H1 (cell line): Measurements from ENCODE around the gene ABLIM1. TPM values are rescaled to one million over a fixed set of nuclear protein-coding genes. Genes with fewer than 3 reads are reported as not detected.

ENCODE experiments used
- PHF8 ChIP-seq: fragments of 200-600 bp; sonication (generic); conservative IDR thresholded peaks from 2 replicates; pipeline ENCODE4 v1.7.1; 2012; ENCODE audit warnings: low read depth, mild to moderate bottlenecking, inconsistent platforms, low read length, moderate library complexity
- RAD21 ChIP-seq, 2 experiments: IDR thresholded peaks in 1 of 2; conservative IDR thresholded peaks in 1 of 2; 2 replicates each; pipeline ENCODE4 v1.6.1; 2011; ENCODE audit warnings: low read depth in 2 of 2, low read length in 2 of 2, improper control_type of control experiment in 1 of 2, inconsistent platforms in 1 of 2, mild to moderate bottlenecking in 1 of 2, moderate library complexity in 1 of 2
- SAP30 ChIP-seq: fragments of 300-600 bp; sonication (generic); IDR thresholded peaks from 2 replicates; pipeline ENCODE4 v1.7.1; 2012; ENCODE audit warnings: low read length, moderate library complexity, mild to moderate bottlenecking, inconsistent platforms; ENCODE audit not compliant: insufficient read depth, insufficient replicate concordance
- polyA plus RNA-seq, 7 experiments: library from polyadenylated mRNA; depleted of rRNA in 3 of 7; stranded (reverse) in 5 of 7; unstranded in 2 of 7; fragments of >200 nt in 5 of 7; fragments of 200-250 nt in 2 of 7; gene quantifications; 1 replicate in 5 of 7; 2 replicates in 1 of 7; 4 replicates in 1 of 7; pipeline versions ENCODE4 v1.2.1 to v1.2.3, GENCODE V29; 2011 to 2013; ENCODE audit warnings: missing spikeins in 2 of 7, mixed read lengths in 2 of 7
- total RNA-seq: library from RNA; stranded (reverse); fragmentation: NEBNext Ultra II Directional; extraction: Animal tissue kit (Norgen Biotek cat#: 25700); gene quantifications from 2 replicates; pipeline ENCODE4 v1.2.1, GENCODE V29; 2021
- TF ChIP-seq, protein P1 (sequence below): IDR thresholded peaks from 2 replicates; pipeline ENCODE4 v1.6.1; 2012; ENCODE audit warnings: low read length, inconsistent platforms

Gene ABLIM1
- total and polyA plus RNA-seq, 2 of the 8 experiments (the other 6 are each of a cell fraction or from before 2014, with no cell fraction given) = 51.2 to 51.7 TPM

DNA sequence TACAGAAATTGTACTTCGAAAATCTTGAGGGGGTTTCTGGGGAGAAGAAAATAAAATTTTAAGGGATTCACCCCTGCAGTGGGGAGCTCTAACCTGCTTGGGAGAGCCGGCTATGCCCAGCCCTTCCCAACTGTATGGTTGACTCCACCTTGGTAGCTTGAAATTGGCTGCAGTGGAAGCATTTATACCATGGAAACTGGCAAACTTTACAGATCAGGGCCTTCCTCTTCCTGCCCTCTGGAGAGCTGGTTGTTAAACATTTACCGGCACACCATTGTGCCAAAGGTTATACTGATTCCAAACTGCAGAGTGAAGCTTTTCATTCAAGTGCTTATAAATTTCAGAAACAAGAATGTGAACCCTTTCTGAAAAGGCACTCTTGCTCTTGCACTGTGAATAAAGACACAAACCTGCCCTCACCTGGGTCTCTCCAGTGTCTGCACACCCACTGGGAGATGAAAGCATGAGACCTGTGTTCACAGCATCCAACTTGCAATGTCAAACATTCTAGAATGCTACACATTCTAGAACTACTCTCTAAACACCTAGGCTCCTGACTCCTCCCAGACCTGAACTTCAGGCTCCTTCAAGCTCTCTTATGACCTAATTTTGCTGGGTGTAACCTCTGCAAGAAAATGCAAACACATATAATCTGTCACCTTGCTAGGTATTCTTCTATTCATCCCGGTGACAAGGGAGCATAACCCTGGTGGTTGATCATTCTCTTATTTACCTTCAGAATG is 44.7 kb downstream of the ABLIM1 start (continued):
- TF ChIP-seq, protein P1, sequence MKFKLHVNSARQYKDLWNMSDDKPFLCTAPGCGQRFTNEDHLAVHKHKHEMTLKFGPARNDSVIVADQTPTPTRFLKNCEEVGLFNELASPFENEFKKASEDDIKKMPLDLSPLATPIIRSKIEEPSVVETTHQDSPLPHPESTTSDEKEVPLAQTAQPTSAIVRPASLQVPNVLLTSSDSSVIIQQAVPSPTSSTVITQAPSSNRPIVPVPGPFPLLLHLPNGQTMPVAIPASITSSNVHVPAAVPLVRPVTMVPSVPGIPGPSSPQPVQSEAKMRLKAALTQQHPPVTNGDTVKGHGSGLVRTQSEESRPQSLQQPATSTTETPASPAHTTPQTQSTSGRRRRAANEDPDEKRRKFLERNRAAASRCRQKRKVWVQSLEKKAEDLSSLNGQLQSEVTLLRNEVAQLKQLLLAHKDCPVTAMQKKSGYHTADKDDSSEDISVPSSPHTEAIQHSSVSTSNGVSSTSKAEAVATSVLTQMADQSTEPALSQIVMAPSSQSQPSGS = no peak
- no peak for TF ChIP-seq RAD21 (IDR thresholded peaks at IDR 0.05 in 1 of 2, conservative IDR thresholded peaks at IDR 0.05 in 1 of 2; ENCODE audit: low read depth in 2 of 2, low read length in 2 of 2)
- no peak for TF ChIP-seq SAP30
- TF ChIP-seq PHF8 = no peak
